GM18511 (cell line): Measurements from ENCODE around the gene BCKDHA.

Source experiments
- ATAC-seq: cut with Tn5 transposase; IDR thresholded peaks from one replicate; pipeline ENCODE4 v1.9.1; 2021; ENCODE audit warnings: mild to moderate bottlenecking, moderate library complexity; ENCODE audit not compliant: unreplicated experiment

The BCKDHA gene

DNA sequence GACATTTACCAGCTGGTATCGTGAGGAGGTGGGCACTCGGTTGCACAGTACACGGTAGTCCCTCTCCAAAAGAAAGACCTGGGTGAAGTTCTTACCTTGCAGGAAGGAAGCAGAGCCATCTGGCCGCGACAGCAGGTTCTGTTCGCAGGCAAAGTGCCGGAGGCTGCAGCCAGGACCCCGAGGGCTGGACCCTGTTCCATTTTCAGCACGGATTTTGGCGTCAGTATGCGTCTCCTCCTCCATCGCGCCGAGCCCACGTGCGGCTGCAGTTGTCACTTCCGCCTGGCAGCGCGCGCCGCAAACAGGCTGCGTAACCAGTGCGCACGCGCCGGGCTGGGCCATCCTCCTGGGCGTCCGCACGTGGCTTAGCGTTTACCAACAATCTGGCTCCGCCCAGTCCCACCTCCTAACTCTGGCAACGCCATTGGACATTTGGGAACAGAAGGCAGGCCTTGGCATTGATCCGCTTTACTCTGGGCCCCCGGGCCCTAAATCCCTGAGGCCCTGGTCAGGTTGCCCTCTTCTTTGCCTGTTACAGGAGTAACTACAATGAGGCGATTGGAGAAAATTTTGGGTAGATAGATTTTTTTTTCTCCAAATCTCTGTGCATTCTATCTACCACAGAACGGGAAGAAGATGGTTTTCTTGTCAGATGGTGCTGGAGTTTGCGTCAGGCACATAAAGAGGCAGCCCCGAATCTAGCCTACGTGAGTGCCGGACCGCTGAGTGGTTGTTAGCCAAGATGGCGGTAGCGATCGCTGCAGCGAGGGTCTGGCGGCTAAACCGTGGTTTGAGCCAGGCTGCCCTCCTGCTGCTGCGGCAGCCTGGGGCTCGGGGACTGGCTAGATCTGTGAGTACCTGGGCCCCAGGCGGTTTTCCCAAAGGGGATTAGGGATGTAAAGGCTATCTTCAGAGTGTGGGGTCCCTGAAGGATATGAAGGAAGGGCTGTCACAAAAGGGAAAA lies at the start of gene BCKDHA, which contains the start of gene EXOSC5:
TSS of gene BCKDHA (plus strand) at position 733 of the 964 bp plus-strand sequence. CDS start at position 743, 10 bp downstream.
TSS of gene EXOSC5 (minus strand) at position 274 of the 964 bp plus-strand sequence. CDS start at position 243, 31 bp downstream.
- ATAC-seq, result peak; percentile 89

DNA sequence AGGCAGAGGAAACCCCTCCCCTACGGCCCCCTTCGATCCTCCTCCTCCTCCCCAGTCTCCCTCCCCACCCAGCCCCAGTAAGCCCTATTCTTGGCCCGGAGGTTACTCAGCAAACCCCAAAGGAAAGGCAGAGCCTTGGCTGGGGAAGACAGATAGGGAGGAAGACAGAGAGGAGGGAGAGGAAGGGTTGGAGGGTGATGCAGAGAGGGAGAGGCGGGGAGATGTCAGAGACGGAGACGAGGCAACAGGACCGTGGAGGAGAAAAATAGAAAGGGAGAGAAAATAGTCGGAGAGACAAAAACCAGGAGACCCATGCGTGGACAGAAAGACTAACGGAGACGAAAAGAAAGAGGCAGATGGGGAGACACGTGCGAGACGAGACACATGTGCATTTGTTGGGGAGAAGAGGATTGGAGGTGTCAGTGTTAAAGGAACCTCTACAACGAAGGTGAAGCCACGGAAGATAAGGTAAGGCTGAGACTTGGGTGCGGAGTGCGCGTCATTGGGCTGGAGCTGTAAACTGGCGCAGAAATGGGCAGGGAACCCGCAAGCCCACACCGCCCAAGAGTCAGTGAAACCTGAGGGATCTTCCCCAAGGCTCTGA lies 46.8 kb upstream of the BCKDHA start:
- ATAC-seq, result peak; percentile 1

DNA sequence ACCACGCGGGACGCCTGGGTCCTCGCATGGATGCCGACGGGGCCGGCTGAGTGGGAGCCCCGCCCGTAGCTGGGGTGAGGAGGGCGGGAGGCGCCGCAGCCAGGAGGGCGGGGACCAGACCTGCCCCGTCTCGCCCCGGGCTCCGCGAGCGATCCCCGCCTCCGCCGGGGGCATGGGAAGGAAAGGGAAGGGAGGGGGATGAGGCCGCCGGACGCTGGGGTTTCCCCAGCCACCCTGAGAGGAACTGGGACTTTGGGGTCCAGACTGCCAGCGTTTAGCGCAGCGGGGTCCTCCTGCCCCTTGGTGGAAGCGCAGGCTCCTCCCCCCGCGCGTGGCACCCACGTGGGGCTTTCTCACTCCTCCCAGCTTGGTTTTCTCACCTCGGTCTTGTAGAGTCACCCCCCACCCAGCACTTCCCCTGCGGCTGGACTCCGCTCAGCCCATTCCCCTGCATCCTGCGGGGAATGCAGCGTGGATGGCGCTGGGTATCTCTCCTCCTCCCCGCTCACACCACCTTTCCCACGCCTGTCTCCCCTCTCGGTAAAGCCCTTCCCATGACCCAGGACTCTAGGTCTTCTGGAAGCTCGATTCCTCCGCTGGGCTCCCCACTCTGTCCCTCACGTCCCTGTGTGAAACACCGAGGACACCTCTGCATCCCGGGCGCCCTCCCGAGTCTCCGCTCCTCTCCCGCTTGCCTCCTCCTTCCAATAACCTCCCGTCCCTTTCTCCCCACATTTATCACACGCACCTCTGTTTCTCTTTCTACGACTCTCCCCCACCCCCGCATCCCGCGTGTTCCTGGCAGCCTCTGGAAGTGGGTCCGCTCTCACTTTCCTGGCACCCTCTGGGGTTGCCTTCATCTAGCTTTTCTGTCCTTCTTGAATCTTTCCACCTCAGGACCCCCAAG lies 46.0 kb upstream of the BCKDHA start:
- ATAC-seq, result peak; percentile 50

DNA sequence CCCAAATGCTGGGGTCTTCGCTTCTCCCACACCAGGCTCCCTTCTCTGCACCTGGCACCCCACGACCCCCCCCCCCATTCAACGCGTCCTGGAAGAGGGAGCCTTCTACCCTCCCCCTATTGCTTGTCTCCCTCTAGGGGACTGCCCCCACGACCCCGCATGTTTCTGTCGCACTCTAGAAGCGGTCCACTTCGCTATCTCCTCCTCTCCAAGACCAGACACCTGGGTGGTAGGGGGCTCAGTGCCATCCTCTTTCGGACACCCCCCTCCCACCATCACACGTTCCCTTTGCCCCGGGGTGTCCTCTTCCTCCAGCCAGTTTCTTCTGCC lies 45.4 kb upstream of the BCKDHA start:
- no peak for ATAC-seq

DNA sequence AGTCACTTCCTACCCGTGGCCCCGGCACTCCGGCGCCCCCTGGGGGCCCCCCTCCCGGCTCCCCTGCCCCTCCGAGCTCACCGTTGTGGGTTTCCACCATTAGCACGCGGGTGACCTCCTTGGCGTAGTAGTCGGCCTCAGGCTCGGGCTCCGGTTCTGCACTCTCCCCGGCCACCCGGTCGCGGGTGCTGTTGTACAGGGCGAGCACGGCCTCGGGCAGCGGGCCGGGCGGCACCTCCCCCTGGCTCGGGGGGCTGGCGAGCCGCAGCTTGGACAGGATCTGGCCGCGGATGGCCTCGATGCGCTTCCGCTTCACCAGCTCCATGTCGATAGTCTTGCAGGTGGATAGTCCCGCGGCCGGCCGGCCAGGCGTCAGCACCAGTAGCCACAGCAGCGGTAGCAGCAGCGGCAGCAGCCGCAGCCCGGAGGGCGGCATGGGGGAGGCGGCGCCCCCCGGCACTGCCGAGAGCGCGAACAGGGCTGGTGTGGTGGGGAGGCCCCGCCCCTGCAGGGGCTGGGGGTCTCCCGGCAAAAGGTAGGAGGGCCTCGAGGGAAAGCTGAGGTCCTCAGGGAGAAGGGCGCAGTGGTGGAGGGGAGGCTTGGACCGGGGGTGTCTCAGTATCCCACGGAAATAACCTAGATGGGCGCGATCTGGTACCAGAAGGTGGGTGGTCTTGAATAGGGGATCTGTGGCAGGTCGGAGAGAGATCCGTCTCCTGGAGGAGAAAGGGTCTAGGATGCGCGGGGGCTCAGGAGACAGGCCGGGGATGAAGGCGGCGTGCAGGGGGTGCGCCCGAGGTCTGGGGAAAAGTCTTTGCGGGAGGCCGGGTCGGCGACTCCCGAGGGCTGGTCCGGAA lies 44.8 kb upstream of the BCKDHA start:
- ATAC-seq, result no peak

DNA sequence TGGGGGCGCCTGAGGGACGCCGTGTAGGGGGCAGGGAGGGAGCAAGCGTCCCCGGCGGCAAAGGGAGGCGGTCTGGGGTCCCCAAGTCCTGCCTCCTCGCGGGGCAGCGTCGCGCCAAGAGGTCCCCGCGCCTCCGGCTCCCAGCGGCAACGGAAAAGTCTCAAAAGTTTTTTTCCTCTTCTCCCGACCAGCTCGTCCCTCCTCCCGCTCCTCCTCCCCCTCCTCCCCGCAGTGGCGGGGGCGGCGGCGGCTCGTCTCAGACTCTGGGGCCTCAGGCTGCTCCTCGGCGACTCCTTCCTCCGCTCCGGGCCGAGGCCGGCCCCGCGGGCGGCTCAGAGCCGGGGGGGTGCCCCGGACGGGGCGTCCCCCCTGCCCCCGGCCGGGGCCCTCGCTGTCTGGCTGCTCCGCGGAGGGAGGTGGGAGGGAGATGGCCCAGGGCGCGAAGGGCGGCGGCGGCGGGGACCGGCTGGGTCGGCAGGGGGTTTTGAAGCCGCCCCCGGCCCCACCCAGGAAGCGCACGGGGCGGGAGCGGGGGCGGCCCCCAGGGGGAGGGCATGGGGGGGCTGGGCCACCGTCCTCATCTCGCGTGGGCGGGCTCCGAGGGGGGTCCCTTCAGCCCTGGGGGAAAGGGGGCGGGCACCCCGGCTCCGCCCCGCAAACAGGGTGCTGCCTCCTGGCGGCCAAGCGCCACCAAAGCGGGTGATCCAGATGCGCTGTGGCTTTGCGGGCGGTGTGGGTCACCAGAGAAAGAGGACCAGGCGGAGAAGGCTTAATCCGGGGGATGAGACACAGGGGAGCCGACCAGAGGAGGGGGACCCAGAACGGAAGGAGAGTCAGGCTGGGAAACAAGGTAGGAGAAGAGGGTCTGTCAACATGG lies 43.9 kb upstream of the BCKDHA start, which contains the start of gene TGFB1:
TSS of gene TGFB1 (minus strand) at position 457 of the 877 bp plus-strand sequence. CDS start 878 bp downstream, outside the sequence.
- peak; percentile 50 for ATAC-seq

DNA sequence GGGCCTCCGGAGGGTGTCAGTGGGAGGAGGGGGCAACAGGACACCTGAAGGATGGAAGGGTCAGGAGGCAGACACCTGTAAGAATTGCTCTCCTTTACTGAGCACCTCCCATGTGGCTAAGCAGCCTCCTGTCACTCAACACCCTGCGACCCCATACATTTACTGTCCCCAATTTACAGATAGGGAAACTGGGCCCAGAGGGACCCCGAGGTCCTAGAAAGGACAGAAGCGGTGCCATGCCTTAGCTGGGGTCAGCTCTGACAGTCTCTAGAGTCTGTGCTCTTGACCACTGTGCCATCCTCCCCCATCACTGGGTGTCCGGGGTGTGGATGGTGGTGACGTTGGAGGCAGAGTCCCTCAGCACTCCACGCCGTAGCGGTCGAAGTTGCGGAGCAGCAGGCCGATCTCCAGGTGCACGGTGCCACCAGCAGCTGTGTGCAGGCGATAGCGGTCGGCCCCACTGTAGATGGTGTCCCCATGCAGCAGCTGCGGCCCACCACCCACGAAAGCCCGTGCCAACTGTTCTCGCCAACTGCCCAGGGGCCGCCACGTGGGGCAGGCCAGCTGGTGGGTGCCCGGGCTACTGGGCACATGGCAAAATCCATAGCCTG lies 43.2 kb upstream of the BCKDHA start:
- no peak for ATAC-seq

DNA sequence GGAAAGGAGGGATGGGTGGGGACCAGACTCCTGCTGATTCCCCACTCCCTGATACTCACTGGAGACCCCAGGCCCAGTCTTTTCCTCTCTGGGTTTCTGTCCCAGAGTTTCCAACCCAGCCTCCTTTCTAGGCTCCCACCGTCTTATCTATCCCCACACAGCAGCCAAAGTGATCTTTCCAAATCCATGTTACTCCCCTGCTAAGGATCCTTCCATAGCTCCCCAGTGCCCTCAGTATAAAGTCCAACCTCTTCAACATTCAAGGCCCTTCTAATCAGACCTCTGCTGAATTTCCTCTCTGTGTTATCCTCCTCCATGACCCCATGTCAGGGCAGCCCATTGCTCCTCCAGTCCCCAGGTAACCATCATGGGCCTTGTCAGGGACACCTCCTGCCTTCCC lies 42.6 kb upstream of the BCKDHA start:
- ATAC-seq, result no peak

DNA sequence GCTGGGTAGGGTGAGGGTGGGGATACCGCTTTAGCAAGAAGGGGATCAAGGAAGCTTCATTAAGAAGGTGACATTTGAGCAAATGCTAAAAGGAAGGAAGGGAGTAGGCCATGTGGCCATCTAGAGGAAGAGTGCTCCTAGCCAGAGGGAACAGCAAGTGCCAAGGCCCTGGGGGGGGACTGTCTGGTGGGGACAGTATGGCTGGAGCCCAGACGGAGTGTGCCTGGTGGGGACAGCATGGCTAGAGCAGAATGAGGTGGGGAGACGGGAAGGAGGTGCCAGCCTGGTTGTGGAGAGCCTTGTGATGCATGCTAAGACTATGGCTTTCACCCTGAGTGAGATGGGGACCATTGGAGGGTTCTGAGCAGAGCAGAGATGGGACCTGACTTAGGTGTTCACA lies 41.8 kb upstream of the BCKDHA start:
- no peak for ATAC-seq

DNA sequence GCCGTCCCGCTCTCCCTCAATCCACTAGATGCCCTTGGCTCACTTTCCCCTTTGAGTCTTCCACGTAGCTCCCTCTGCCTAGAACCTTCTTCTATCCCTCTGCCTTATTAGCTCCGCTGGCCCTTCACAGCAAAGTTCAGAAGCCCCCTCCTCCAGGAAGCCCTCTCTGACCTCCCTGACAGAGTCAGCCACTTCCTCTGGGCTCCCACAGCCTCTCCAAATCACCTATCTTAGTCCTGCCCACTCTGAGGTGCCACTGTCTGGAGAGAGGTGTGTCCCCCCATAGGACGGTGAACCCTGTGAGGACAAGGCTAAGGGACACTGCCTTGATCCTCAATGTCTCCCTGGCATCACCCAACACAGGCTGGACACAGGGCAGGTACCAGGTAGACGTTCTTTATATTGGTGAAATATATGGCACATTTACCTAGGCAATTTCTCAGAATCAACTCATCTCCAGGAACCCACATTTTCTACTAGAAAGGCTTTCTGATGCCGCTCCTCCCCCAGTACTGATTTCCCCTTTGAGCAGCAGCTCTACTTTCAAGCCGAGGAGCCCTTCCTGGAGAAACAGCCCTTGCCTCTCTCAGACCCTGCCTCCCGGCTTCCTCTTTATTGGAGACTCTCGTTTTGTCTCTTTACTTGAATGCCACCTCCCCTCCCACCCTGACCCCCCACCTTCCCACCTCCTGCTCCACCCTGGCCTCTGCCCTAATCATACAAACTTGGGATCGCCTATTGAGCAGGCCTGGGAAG lies 40.5 kb upstream of the BCKDHA start:
- ATAC-seq, result no peak

DNA sequence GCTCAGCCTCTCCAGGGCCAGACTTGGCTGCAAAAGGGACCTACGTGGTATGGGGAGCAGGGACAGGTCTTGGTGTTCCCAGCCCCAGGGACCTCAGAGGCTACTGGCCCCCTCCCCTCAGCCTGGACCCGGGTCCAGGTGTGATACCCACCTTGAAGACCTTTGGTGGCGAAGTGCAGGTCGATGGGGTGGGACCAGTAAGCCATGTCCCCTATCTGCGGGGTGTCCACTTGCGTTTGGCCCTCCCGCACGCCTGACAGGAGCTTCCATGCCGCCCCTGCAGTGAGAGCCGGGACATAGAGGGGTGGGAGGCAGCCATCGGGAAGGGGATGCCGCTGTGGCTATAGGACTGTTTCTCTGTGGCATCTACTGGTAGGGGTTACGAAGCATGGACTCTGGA lies 39.9 kb upstream of the BCKDHA start:
- ATAC-seq, result no peak

DNA sequence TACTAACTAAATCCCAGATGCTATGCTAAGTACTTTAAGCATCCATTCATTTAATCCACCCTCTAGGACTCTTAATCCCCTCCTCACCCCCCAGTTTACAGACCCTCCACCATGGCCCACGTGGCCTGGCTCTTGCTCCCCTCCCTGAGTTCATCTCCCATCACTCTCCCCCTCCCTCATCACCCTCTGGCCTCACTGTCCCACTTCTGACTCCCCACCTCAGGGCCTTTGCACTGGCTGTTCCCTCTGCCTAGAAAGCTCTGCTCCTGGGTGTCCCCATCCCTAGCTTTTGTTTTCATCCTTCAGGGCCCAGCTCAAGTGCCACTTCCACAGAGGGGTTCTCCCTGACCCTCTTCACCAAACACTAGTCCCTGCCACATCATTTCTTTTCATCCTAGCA lies 37.9 kb upstream of the BCKDHA start:
- ATAC-seq, result no peak

DNA sequence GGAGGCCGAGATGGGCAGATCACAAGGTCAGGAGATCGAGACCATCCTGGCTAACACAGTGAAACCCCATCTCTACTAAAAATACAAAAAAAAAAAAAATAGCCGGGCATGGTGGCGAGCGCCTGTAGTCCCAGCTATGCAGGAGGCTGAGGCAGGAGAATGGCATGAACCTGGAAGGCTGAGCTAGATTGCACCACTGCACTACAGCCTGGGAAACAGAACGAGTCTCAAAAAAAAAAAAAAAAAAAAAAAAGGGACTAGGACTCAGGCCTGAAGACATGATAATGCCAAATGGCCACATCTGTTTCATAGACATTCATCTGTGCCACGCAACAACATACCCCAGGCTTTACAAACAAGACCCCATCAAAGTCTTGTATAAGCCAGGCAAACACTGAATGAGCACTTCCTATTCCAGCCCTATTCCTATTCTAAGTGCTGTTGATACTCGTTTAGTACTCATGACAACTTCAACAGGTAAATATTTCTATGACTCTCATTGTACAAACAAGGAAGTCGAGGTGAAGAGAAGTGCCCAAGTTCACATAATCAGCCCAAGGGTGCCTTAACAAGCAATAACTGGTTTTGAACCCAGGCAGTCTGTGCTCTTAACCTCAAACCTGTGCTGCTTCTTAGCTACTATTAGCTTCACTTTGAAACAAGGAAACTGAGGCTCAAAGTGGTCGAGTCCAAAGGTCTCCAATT lies 35.3 kb upstream of the BCKDHA start:
- ATAC-seq, result no peak

DNA sequence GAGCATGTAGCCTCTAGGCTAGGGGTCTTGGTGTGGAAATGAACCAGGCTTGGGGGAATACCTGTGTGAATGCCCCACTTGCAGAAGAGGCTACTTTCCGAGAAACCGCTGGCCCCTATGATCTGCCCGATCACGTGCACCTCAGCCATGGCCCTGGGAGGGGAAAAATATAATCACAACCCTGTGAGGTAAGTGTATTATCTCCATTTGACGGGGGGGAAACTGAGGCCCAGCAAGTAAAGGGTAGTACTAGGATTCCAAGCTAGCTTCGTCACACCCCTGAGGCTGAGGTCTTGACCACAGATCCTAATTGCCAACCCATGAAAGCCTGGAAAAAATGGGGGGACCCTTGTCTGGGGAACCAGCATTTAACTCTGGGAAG lies 34.3 kb upstream of the BCKDHA start:
- ATAC-seq, result no peak

DNA sequence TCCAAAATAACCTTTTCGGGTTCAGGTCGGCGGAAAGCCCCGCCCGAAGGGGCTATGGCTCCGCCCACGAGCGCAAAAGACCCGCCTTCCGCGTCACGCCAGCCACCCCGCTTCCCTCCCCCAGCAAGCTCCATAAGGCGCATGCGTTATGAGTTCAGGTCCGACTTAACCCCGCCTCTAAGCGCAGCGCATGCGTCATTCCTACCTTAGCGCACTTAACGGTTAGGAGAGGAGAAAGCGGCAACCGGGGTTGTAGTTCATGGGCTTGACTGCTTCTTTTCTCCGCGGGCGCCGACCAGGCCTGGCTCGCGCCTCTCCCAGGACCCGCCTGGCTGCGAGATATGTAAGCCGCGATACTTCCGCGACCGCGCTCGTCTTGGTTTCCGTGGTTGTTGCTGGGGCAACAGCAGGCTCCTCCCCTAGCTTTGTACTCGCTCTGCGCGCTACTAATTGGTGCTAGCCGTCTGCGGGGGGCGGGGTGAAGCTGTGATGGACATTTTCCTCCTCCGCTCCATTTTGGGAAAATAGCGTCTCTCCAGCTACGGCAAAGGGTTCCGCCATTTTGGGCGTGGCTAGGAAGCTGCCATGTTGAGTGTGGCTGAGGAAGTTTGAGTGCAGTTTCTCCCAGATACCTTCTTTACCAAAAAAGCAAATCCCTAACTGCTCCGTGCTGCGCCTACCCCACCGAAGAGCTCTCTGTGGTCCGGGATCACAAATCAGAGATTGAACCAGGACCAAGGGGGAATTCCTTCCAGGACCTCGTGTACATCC lies 33.7 kb upstream of the BCKDHA start, which contains the start of gene B9D2:
TSS of gene B9D2 (minus strand) at position 397 of the 771 bp plus-strand sequence. CDS start 630 bp downstream, outside the sequence.
- ATAC-seq, result peak; percentile 86
